Right lobe of liver (tissue), 4 donors: ENCODE measurements around the gene DEFB108B.
"Not testable (repeated sequence)": the region's sequence is repeated elsewhere in the genome, so short reads cannot be mapped to it uniquely, and the experiment has no call there.

Experiments used
- CTCF ChIP-seq, 4 donors: fragments of 200-600 bp in 3 of 4; fragments of 450-650 bp in 1 of 4; IDR thresholded peaks; one replicate each; pipeline versions ENCODE4 v1.5.1 to v1.8.0; 2016 to 2022; ENCODE audit warnings: antibody characterized with exemption in 4 of 4, mild to moderate bottlenecking in 2 of 4
- POLR2A ChIP-seq: fragments of 450-650 bp; IDR thresholded peaks from one replicate; pipeline ENCODE4 v1.6.1; 2017; ENCODE audit warnings: antibody characterized with exemption, mild to moderate bottlenecking
- donor health status: DM: no; HTN: no; CAD: no.
- donor health status: DM: no; HTN: no; CAD: no.
- donor health status: DM: no; HTN: yes; CAD: no.

- TF ChIP-seq CTCF (IDR thresholded peaks at IDR 0.05); POLR2A: not testable (repeated sequence)
Observed at GRCh38 chr11:71829686-71830085, 3.3 kb upstream of the DEFB108B start.
